ENCODE results near the gene PIGL.
A peak's percentile ranks its signal among the peaks of the same experiment; 100 is the strongest.

PIGL gene

GRCh38 chr17:16217002-16217635, at the start of gene PIGL:
PIGL (plus strand) TSS chr17:16217210; CDS start chr17:16217227, 17 bp downstream.
- H3K4me2 ChIP-seq (ENCODE audit: low read depth, low read length, poor library complexity, severe bottlenecking), result peak within 1 kb of the TSS; percentile 99
- peaks cover 84% of the 10 kb centered on the region for H3K79me2 ChIP-seq (ENCODE audit: insufficient read depth, low read length)
- H3F3A ChIP-seq (ENCODE audit: low read depth), result peaks cover 3% of the 10 kb centered on the region
- H2AFZ ChIP-seq (ENCODE audit: low read length), result peak within 1 kb of the TSS; percentile 71
- TF ChIP-seq CTCF (conservative IDR thresholded peaks at IDR 0.05; ENCODE audit: low read length) (no peak), EZH2phosphoT487 (IDR thresholded peaks at IDR 0.05; ENCODE audit: borderline replicate concordance) (no peak)
- H3K27me3 ChIP-seq (ENCODE audit: insufficient read depth, low read length, poor library complexity, severe bottlenecking), result peaks cover 7% of the 10 kb centered on the region
- no peaks in the 10 kb centered on the region for H3K36me3 ChIP-seq (ENCODE audit: insufficient read depth, low read length)
- H4K20me1 ChIP-seq (ENCODE audit: insufficient read depth, low read length, poor library complexity, severe bottlenecking), result peaks cover 38% of the 10 kb centered on the region
- H3K4me1 ChIP-seq (ENCODE audit: insufficient read depth, low read length, poor library complexity, severe bottlenecking), result peaks cover 33% of the 10 kb centered on the region
- H3K9me2 ChIP-seq (replicated peaks; ENCODE audit: low read depth, low read length), result no peaks in the 10 kb centered on the region
- peak within 1 kb of the TSS; percentile 97 for H3K9ac ChIP-seq (ENCODE audit: low read depth, low read length, poor library complexity, severe bottlenecking)
- no peaks in the 10 kb centered on the region for H3K9me3 ChIP-seq (ENCODE audit: insufficient read depth, low read depth, low read length)
- H3K4me3 ChIP-seq (ENCODE audit: low read length, poor library complexity, severe bottlenecking), result peak within 1 kb of the TSS; percentile 85

GRCh38 chr17:16171613-16172012, 45.4 kb upstream of the PIGL start:
- H3K9me3 ChIP-seq (ENCODE audit: insufficient read depth, low read depth, low read length), result no peaks in the 10 kb centered on the region
- peaks cover 49% of the 10 kb centered on the region; the same call in 1 of the 2 replicates for H3K79me2 ChIP-seq (ENCODE audit: insufficient read depth, low read length)
- no peak overlapping the region for H3K4me2 ChIP-seq (ENCODE audit: low read depth, low read length, poor library complexity, severe bottlenecking)
- H3K36me3 ChIP-seq (ENCODE audit: insufficient read depth, low read length), result peaks cover 47% of the 10 kb centered on the region; the same call in 1 of the 2 replicates
- H3K9ac ChIP-seq (ENCODE audit: low read depth, low read length, poor library complexity, severe bottlenecking), result no peak overlapping the region
- H3K4me3 ChIP-seq (ENCODE audit: low read length, poor library complexity, severe bottlenecking), result no peak overlapping the region
- no peak for TF ChIP-seq EZH2phosphoT487 (IDR thresholded peaks at IDR 0.05; ENCODE audit: borderline replicate concordance)
- no peak for TF ChIP-seq CTCF (conservative IDR thresholded peaks at IDR 0.05; ENCODE audit: low read length)
- H3K27me3 ChIP-seq (ENCODE audit: insufficient read depth, low read length, poor library complexity, severe bottlenecking), result no peaks in the 10 kb centered on the region
- H3K4me1 ChIP-seq (ENCODE audit: insufficient read depth, low read length, poor library complexity, severe bottlenecking), result no peaks in the 10 kb centered on the region
- H2AFZ ChIP-seq (ENCODE audit: low read length), result no peak overlapping the region
- H3K9me2 ChIP-seq (replicated peaks; ENCODE audit: low read depth, low read length), result no peaks in the 10 kb centered on the region
- H3F3A ChIP-seq (ENCODE audit: low read depth), result no peaks in the 10 kb centered on the region
- peaks cover 35% of the 10 kb centered on the region for H4K20me1 ChIP-seq (ENCODE audit: insufficient read depth, low read length, poor library complexity, severe bottlenecking)

- TF ChIP-seq CTCF (conservative IDR thresholded peaks at IDR 0.05; ENCODE audit: low read length), result no peak
- no peak for TF ChIP-seq EZH2phosphoT487 (IDR thresholded peaks at IDR 0.05; ENCODE audit: borderline replicate concordance)
- H3K4me2 ChIP-seq (ENCODE audit: low read depth, low read length, poor library complexity, severe bottlenecking), result no peak overlapping the region
- H3K27me3 ChIP-seq (ENCODE audit: insufficient read depth, low read length, poor library complexity, severe bottlenecking), result no peaks in the 10 kb centered on the region
- no peaks in the 10 kb centered on the region for H3K9me3 ChIP-seq (ENCODE audit: insufficient read depth, low read depth, low read length)
- no peak overlapping the region for H3K4me3 ChIP-seq (ENCODE audit: low read length, poor library complexity, severe bottlenecking)
- no peak overlapping the region for H3K9ac ChIP-seq (ENCODE audit: low read depth, low read length, poor library complexity, severe bottlenecking)
- H2AFZ ChIP-seq (ENCODE audit: low read length), result no peak overlapping the region
- H3K4me1 ChIP-seq (ENCODE audit: insufficient read depth, low read length, poor library complexity, severe bottlenecking), result no peaks in the 10 kb centered on the region
- H3K79me2 ChIP-seq (ENCODE audit: insufficient read depth, low read length), result peaks cover 92% of the 10 kb centered on the region
- H3K9me2 ChIP-seq (replicated peaks; ENCODE audit: low read depth, low read length), result no peaks in the 10 kb centered on the region
- no peaks in the 10 kb centered on the region for H3F3A ChIP-seq (ENCODE audit: low read depth)
- peaks cover 46% of the 10 kb centered on the region for H4K20me1 ChIP-seq (ENCODE audit: insufficient read depth, low read length, poor library complexity, severe bottlenecking)
- H3K36me3 ChIP-seq (ENCODE audit: insufficient read depth, low read length), result peaks cover 36% of the 10 kb centered on the region
Observed at GRCh38 chr17:16178836-16179235, 38.2 kb upstream of the PIGL start.
